ACHN (cell line): ENCODE data around the gene NUP210.

Experiments
- DNase-seq: peaks from one replicate; pipeline ENCODE4 v3.0.0-alpha.2; 2015
- in situ Hi-C: cut with HindIII; loops from 2 replicates; pipeline ENCODE4 v1.10.0; 2017; ENCODE audit warnings: low sequenced_read_pairs, low pct_ligation_motif_present, low pct_unique_long_range_greater_than_20kb

NUP210 gene

DNA sequence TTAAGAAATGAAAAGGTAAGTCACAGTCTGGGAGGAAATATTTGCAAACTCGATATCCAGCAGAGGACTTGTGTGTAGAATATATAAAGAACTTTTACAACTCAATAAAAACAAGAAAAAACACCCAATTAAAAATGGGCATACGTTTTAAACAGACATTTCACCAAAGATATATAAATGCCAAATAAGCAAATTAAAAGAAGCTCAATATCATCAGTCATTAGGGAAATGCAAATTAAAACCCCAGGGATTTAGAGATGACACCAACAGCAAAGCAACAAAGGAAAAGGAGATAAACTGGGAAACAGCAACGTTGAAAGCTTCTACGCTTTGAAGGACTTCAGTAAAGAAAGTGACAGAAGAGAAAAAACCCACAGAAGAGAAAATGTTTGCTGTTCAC lies 132.3 kb downstream of the NUP210 start:
- in situ Hi-C loops = no loop called here
- no peak for DNase-seq

DNA sequence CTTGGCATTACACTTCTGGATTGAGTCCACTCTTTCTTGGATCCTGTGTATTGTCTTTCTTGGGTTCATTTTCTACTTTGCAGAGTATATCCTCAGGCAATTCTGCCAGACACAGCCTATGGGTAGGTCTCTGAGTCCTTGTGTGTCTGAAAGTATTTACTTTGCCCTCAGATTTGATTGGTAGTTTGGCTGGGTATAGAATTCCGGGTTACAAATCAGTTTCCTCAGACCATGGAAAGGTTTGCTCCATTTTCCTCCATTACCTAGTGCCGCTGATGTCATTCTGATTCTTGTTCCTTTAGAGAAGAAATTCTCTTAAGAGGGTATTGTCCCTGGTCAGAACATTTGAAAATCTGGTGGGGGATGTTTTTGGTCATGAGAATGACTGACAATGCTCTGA lies 133.2 kb downstream of the NUP210 start:
- in situ Hi-C loops = no loop called here
- no peak for DNase-seq

DNA sequence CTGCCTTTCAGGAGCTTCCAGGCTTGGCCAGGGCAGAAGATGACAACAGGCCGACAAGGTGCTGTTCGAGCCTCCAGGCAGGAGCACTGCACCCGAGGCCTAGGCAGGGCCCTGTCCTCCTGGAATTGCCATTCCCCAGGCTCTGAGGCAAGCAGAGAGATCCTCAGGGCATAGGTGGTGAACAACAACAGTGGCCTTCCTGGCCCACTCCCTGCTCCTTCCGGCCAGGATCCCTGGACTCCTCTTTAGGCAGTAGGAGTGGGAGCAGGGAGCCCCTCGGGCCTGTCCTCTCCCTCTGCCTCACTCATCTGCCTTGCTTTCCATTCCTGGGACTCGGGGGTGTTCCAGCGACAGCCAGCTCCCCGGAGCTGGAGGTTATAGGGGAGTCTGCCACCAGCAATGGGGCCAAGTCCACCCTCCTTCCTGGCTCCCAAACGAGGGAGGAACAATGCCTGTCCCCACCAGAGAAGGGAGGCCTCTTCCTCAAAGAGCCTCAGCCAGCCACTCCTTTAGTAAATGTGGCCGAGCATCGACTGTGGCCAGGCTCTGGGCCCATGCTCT lies 135.0 kb downstream of the NUP210 start:
- DNase-seq = no peak
- in situ Hi-C loops = no loop called here

DNA sequence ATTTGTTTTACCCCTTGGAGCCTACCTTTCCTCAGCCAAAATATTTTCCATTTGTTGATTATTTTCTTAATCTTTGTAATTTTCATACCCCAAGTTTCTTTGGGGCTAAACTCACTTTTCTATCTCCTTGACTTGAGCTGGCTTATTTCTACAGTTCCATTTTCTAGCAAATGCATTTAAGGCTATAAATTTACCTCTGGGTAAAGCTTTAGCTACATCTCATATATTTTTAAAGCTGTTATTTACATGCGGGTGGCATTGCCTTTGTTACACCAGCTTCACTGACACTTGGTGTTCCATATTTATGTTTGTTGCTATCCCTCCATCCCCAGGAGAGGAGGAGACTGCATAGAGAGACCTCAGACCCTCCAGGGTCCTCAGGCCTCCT lies 136.3 kb downstream of the NUP210 start:
- in situ Hi-C loops = no loop called here
- no peak for DNase-seq

DNA sequence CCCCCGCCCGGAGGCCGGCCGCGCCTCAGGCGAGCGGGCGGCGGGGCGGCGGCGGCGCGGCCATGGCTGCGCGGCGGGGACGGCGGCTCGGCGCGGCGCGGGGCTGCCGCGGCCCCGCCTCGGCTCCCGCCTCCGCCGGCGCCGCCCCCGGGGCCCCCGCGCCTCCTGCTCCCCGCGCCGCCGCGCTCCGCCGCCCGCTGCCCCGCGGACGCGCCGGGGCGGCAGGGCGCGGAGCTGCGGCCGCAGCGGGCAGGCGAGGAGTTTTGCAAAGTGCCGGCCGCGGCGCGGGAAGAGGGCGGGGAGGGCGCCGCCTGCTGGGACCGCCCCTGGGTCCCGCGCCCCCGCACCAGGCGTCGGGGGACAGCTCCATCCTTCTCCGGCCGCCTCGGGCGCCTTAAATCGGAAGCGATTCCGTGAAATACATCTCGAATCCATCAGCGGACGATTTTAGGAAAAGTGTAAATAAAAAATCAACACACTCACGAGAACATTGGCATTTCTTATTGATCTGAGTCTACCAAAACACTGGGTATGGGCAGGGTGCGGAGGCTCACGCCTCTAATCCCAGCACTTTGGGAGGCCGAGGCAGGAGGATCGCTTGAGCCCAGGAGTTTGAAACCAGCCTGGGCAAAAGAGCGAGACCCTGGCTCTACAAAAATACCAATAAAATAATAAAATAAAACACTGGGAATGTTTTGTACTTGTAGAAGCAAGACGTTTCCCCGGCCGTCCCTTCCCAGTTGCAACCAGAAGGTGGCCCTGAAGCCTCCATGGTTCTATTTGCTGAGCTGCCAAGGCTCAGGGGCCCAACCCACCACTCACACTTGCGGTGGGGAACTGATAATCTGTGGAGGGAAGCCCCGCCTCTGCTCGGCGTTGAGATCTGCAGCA lies 136.9 kb downstream of the NUP210 start:
- in situ Hi-C loops = no loop called here
- DNase-seq = no peak

DNA sequence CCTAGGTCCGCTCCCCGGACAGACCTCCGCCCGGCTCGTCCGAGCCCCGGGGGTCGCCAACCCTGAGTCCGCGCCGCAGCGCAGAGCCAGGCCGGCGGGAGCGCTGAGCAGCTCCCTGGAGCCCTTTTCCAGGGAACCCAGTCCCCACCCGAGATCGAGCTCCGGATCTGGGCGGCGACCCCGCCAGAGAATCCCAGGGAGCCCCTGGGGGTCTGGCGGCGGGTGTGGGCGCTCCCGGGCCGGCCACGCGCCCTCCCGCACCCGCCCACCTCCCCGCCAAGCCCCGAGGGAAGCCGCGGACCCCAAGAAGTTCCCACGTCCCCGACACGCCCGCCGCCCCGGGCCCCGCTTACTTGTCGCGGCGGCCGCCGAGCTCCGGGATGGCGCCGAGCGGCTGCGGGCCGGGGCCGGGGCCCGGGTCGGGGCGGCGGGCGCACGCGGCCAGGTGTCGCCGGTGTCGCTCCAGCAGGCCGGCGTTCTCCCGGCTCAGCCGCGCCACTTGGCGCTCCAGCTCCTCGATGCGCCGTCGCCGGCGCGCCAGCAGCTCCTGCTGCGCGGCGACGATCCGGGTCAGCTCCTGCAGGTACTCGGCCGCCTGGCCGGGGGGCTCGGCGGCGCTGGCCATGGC lies 137.7 kb downstream of the NUP210 start:
- no peak for DNase-seq

DNA sequence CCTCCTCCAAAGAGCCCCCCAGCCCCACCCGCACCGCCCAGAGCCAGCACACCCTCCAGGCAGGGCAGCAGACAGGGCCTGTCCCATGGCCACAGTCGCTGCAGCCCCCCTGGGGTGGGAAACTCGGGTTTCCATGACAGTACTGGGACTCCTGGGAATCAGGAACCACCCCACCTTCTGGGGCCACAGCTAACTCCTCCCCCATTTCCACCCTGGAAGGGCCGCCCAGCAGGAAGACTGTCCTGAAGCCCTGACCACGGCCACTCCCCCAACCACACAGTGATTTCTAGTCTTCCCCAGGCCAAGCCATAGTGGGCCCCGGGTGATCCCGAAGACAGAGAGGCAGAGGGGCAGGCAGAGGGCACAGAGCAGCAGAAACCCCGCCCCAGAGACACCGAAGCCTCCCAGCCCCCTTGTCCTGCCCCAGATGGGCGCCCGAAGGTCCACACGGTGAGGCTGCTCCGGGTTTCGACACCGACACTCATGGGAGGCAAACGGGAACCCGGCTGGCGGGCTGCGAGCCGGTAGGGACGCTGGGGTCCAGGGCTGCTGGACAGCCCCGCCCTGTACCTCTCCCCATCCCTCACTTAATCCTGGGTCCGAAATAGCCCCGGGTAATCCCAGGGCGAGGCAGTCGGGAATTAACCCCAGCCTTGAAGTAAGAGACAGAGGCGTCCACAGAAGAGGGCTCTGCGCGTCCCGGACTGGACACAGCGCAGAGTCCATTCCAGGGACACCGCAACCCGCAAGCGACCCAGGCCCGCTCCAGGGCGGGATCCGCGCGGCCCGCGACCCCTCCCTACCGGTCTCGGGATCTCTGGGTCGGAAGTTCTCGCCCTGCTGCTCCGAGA lies 138.4 kb downstream of the NUP210 start:
- in situ Hi-C loops = no loop called here
- DNase-seq = no peak

More for the DNA sequence above, 137.7 kb downstream of the NUP210 start:
- in situ Hi-C loops = no loop called here

DNA sequence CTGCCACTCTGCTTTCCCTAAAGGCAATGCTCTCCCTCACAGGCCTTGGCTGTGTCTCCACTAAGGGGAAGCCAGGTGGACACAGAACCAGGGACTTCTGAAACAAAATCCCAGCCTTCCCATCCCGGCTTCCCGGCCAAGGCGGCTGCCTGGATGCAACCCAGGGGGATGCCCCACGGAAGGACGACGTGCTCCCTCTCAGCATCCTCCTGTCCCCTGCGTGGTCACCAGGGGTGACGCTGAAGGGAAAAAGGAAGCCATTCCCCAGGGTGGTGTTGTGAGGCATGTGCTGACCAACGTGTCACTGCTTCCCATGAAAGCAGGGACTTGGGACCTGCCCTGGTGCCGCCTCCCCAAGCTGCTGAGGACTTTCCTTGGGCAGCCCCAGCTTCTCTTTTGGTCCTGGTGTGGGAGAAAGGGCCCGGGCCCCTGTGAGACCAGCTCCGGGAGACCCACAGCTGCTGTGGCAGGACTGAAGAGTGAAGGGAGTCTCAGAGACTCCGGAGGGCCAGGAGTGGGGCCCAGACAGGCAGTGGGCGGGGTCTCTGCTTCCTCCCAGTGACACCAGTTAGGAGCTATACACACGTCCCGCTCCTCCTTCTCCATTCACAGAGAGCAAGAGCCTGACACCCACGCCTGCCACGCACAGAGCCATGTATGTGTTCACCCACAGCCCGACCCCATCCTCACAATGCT lies 139.2 kb downstream of the NUP210 start:
- in situ Hi-C loops = no loop called here
- DNase-seq = no peak

DNA sequence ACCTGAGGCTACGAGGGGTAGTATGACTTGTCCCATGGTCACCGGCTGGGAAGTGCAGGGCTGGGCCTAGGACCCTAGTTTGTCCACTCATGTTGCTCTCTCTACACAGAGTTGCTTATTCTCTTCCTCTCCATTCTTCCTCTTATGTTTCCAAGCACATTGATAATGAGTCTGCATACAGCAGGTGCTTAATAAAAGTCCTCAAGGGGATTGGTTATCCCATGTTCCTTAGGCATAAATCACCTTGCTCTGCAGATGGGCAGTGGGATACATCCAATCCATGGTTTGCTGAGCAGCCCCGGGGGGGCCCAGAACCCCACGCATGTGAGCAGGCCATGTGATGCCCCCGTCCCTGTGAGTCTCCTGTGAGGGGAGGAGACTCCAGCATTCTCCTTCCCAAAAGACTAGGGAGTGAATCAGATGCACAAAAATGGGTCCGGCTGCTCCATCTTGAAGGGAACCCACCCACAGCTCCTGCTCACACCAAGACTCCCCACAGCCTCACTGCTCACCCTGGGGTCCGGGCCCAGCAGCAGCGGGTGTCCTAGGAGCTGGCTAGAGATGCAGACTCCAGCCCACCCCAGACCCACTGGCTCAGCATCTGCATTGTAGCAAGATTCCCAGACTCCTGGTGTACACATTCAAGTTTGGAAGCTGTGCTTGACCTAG lies 139.9 kb downstream of the NUP210 start:
- in situ Hi-C loops = no loop called here
- no peak for DNase-seq

DNA sequence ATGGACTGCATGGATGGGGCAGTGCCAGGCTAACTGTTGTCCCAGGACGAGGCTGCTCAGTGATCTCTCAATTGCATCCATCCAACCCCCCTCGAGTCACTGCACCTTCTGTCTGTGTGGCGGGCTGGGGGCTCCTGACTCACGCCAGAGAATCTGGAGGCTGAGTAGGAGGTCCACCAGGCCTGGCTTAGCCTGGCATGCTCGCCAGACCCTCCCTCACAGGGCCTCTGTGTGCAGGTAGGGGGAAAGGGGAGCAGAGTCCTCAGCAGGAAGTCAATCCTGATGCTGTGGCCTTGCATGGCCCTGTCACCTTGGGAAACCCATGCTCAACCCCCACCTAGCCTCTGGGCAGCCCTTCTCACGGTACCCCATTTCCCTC lies 140.6 kb downstream of the NUP210 start:
- no peak for DNase-seq
- in situ Hi-C loops = no loop called here

DNA sequence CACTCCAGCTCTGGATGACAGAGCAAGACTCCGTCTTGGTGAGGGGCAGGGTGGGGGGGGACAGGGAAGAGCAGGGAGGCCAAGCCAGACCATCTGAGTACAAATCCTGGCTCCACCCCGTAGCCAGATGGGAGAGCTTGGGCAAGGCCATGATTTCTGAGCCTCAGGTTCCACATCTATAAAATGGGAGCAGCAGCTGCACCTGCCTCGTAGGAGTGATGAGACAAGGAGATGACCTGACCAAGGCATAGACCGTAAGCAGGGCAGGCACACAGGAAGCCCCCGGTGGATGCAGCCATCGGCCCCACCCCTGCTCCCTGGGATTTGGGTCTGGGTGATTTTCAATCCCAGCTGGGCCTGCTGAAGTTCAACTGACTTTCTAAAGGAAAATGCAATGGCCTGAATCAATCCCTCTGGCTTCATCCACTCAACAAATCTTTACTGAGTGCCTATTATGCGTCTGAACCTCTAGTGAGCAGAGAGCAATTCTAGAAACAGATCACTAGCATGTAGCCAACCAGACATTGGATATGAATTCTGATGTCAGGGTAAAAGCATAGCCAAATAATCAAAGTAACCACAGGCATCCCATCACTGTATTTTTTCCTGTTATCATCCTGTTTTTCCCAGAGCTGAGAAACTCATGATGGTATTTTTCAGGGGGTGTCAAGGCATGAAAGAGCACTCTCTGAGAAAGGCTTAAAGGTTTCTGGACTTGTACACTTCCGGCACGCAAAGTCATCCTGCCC lies 141.2 kb downstream of the NUP210 start:
- in situ Hi-C loops = no loop called here
- DNase-seq = no peak

DNA sequence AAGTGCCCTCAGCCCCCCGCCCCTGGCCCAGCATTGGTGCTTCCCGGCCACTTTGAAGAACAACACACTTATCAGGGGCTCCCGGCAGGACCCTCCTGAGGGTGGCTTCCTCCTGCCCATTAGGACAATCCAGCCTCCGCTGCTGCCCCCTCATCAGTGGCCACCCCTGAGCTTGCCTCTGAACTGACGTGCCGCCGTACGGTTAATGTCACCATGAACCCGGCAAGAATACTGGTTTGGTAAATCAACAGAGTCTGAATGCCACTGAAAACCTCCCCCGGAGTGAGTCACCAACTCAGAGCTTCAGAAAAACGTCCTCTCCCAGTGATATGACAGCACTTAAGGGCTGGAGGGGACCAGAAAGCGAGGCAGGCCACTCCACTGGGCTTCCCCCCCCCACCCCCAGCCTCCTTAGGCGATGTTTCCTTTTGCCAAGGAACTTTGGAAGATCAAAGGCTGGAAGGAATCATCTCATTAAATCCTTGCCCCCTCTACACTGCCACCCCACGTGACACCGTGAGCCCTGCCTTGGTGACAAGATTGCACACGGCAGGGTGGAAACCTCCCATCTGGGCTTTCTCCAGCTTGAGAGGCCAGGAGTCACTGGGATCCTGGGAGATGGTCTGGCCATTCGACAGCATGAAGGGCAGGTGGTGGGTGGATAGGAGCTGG lies 142.1 kb downstream of the NUP210 start:
- no peak for DNase-seq
- in situ Hi-C loops = no loop called here

DNA sequence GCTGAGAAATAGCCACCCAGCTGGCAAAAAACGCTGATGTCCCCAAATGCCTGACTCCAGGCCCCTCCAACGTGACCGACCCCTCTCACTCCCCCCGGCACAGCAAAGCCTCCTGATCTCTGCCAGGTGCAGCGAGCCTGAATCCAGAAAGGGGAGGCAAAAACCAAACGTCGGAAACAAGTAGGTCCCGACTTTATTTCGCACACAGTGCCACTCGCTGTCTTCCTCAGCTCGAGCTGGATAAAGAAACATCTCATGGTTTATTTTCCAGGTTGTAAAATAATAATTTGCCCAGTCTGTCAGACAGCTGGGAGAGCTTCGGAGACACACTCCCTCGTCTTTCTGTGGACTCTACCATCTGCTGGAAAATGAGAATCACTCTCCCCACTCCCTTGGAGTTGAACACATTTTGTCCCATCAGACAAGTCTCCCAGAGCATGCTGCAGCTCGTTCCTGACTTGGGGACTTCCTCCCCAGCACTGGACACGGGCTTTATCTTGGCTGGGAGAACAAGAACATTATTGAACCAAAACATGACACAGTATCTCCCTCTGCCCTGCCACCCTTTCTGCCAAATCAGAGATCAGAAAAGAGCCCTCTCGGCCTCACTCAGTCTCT lies 142.8 kb downstream of the NUP210 start:
- no peak for DNase-seq
- in situ Hi-C loops = no loop called here

DNA sequence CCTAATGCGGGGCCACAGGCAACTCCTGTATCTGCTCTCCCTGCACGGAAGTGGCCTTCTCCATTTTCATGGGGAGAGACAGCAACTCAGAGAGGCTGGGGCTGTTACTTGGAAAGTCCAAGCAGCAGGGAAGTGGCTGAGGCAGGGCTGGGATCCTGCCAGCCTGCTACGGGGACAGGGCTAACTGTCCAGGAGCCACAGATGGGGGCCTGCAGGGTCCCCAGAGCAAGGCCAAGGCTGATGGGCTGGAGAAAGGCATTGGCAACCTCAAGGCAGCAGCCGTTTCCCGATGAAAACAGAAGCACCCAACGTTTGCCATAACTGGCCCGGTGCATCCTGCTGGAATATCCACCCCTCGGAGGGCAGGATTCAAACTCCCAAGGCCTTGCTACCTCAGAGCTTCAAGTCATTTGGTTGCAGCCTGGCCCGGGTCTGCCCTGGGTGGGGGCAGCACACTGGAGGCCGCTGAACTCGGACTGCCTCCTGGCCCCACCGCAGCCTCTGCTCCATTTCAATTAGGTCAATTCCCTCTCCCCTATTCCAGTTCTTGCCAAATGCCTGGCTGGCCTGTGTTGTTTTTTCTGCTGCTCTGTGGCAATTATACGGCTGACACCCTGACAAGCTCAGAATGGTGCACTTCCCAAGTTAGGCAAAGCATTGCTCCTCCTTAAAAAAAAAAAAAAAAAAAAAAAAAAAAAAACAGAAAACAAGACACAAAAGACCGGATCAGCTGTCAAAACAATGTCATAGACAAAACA lies 143.5 kb downstream of the NUP210 start:
- in situ Hi-C loops = no loop called here
- DNase-seq = no peak

DNA sequence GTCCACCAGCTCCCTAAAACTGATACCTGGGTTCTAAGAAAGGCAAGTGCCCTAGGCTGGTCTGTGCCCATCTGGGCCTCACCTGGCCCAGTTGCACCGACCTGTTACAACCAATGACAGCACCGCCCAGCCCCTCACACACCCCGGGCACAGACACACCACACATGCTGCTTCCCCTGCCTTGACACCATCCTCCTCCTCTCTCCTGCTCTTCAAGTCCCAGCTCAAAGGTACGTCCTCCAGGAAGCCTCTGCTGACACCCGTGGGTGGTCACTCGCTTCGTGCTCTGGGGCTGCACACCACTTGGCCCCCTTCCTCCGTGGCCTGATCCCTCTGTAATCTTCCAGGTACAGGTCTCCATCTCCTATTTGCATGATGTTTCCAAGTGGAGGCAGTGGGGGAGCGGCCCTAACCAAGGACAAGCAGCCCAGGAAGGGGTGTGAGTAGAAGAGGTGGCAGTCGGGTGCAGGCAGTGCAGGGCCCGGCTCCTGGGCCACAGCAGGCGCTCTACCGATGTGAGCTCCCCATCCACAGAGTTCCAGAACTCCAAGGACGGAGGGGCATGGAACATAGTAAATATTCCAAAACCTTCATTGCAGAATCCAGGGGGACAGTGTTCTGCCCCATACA lies 144.6 kb downstream of the NUP210 start:
- in situ Hi-C loops = no loop called here
- DNase-seq = no peak
